ENCODE measurements around the gene LCP2.

LCP2 gene

GRCh38 chr5:170294556-170294955 lies 3.0 kb downstream of the LCP2 start:
- no peak for DNase-seq

DNA sequence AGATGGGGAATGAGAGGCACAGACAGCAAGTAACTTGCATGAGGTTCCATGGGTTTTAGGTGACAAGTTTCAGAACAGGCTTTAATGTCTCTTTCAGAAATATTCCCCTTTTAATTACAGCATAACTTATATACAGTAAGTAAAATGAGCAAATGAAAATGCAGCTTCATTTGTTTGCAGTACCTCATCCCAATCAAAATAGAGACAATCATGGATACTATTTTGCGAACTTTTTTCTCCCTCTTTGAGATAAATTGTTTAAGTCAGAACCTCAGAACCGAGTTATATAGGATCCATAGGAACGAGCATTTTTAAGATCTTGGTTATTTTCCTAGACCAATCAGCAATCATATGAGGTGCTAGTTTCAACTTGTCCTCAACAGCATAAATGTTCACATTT lies 3.5 kb downstream of the LCP2 start:
- DNase-seq: no peak

DNA sequence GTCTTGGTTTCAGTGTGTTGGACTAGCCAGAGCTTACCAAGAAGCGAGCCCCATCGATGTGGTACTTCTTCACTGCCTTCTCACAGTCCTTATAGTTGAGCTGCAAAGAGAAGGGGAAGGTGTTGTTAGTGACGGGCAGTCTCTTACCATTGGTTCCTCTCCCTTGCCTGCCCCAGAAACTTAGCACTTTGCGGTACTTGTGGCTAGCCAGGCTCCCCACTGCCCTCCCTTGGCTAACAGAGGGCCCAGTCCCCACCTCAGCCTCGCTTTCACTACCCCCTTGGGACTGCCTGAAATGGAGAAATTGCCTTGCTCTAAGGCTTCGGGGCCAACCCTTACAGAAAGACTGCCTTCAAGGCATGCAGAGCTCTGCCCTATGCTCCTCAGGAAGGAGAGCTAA lies 4.3 kb downstream of the LCP2 start:
- no peak for DNase-seq

- no peak for DNase-seq
Measured at GRCh38 chr5:170292179-170293104, 5.1 kb downstream of the LCP2 start.

DNA sequence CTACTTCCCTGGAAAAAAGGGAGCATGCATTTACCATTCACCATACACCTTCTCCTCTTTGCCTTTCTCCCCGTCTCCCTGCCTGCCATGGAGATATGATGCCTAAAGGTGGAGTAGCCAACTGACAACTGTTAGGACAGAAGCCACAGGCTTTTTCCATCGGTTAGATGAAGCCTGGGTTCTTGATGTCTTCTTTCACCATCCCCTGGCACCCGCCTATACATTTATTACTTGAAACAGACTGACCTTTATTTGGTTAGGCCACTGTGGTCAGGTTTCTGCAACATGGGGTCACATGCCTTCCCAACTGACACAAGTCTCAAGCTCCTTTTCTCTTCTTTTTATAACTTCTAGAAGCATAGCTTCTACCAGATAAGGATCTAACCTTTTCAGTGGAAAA lies 7.1 kb downstream of the LCP2 start:
- no peak for DNase-seq

GRCh38 chr5:170289764-170290163 lies 7.8 kb downstream of the LCP2 start:
- DNase-seq: no peak

- DNase-seq: no peak
Measured at GRCh38 chr5:170289121-170289520, 8.5 kb downstream of the LCP2 start.

DNA sequence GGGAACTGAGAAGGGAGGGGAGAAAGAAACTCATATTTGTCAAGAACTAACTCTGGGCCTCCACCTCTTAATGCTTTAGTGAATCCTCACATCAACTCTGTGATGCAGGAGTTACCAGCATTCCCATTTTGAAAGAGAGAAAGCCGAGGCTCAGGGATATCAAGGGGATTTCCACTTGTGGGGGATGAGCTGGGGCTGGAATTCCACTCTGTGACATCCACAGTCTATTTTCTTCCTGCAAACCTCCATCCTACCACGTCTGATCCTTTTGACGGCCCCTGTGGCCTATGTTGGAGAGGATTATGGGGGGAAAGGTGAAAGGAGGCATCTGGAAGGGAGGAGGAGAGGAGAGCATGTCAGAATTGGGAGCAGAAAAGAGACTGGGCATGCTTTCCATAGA lies 9.0 kb downstream of the LCP2 start:
- no peak for DNase-seq

- no peak for DNase-seq
Measured at GRCh38 chr5:170288151-170288550, 9.4 kb downstream of the LCP2 start.

GRCh38 chr5:170287532-170287931 lies 10.0 kb downstream of the LCP2 start:
- no peak for DNase-seq

DNA sequence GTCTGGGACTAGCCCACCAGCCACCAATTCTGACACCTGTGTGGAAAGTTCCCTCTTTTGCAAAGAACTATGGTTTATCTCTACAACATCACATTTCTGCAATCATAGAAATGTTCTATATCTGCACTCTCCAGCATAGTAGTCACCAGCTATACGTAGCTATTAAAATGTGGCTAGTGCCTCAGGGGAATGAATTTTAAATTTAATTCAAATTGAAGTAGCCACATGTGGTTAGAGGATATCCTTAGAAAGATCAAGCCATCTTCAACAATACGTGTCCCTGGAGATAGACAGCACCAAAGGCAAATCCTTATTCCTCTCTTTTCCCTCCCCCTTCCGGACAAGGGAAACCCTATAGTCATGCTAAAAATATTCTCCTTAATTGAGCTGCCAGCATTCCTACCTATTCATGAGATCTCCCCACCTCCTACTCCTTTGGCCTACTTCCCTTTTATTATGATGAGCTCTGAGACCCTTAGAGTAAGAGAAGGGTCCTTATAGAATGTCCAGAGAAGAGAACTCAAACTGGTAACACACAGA lies 11.1 kb downstream of the LCP2 start:
- DNase-seq: no peak

GRCh38 chr5:170285181-170285580 lies 12.4 kb downstream of the LCP2 start:
- no peak for DNase-seq

DNA sequence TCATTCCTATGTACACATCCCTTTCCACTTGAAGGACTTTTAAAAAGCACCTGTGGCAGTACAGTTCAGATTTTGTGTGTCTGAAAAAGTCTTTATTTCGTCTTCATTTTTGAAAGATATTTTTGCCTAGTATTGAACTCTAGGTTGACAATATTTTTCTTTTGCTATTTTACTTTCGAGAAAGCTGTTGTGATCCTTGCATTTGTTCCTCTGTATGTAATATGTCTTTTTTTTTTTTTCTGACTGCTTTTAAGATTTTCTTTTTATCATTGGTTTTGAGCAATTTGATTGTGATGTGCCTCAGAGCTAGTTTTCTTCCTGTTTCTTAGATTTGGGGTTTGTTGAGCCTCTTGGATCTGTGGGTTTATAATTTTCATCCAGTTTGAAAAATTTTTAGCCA lies 13.3 kb downstream of the LCP2 start:
- DNase-seq: no peak

- DNase-seq: no peak
Measured at GRCh38 chr5:170283296-170283695, 14.3 kb downstream of the LCP2 start.

- no peak for DNase-seq
Measured at GRCh38 chr5:170280011-170280493, 17.5 kb downstream of the LCP2 start.

GRCh38 chr5:170279459-170279817 lies 18.1 kb downstream of the LCP2 start:
- no peak for DNase-seq

GRCh38 chr5:170278611-170279458 lies 18.7 kb downstream of the LCP2 start:
- no peak for DNase-seq

DNA sequence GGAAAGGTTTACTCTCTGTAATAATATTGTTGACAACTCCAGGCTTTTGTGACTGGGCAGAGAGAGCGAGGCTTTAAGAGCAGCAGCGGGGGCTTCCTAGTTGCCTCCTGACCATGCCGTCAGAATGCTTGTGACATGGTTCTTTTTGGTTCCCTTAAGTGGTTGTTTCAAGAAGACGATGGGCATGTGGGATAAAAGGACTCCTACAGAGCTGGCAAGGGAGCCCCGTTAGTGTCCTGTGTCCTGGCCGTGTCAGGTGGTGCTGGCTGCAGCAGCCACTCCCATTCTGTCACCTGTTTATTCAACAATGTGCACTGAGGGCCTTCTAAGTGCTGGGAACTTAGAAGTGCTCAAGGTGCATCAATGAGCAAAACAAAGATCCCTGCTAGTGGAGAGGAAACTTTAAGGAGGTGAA lies 19.7 kb downstream of the LCP2 start:
- no peak for DNase-seq

- no peak for DNase-seq
Measured at GRCh38 chr5:170276140-170276539, 21.4 kb downstream of the LCP2 start.

DNA sequence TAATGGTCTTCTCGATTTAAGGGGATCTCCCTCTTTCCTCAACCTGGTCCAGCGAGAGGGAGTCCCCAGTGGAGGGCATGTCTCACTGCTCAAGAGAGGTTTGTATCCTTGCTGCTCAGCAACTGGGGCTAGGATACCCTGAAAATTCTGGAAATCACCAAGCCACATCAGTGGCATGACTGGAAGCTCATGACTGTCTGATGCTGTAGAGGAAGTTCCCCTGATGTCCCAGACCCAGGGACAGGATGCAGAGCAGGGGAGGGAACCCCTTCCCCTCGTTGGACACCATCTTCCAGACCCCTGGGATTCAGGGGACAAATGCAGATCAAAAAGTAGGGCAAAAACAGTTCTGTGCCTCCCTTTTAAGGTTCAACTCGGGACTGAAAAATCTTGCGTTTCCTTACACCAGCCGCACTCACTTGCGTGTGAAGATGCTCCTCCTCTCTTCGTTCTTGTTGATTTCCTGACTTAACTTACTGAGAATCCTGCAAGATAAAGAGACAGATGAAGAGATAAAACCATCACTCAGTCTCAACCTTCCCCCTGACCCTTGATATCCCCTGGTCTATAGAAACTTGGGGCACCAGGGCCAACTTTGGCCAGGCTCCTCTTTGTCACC lies 22.1 kb downstream of the LCP2 start:
- DNase-seq: no peak

GRCh38 chr5:170273968-170274710 lies 23.4 kb downstream of the LCP2 start:
- no peak for DNase-seq

- DNase-seq: no peak
Measured at GRCh38 chr5:170270293-170271069, 27.1 kb downstream of the LCP2 start.
